Activated B cell treated with CpG ODN at 0.5 μM for 24 hours (primary cell): ENCODE results near the gene SPRR2B. TPM values are rescaled to one million over a fixed set of nuclear protein-coding genes. Genes with fewer than 3 reads are reported as not detected.
"Not testable (repeated sequence)": the region's sequence is repeated elsewhere in the genome, so short reads cannot be mapped to it uniquely, and the experiment has no call there.

Experiments used
- ATAC-seq: fragments of 200-7000 bp; cut with Tn5 transposase; one replicate; pipeline ENCODE4 v1.10.0; 2021; ENCODE audit warnings: low read depth, mild to moderate bottlenecking, moderate library complexity
- CTCF ChIA-PET: fragments of 350-600 bp; sonication (Branson Sonifier 250); formaldehyde crosslinking; loops from one replicate; lab custom pipeline; 2021; ENCODE audit warnings: antibody characterized with exemption; lab: Charles Lee
- POLR2A ChIA-PET: fragments of 350-600 bp; sonication (Branson Sonifier 250); formaldehyde crosslinking; loops from one replicate; lab custom pipeline; 2021; ENCODE audit warnings: antibody characterized with exemption; lab: Charles Lee
- DNase-seq: peaks from one replicate; pipeline ENCODE4 v3.0.0; 2022
- H3K27ac Mint-ChIP-seq: one replicate; pipeline ENCODE4 v1.8.0; 2020; ENCODE audit warnings: mixed read lengths
- H3K27me3 Mint-ChIP-seq: one replicate; pipeline ENCODE4 v1.8.0; 2021; ENCODE audit warnings: mixed read lengths
- H3K36me3 Mint-ChIP-seq: one replicate; pipeline ENCODE4 v1.8.0; 2021; ENCODE audit warnings: low read depth, mixed read lengths
- H3K4me1 Mint-ChIP-seq: one replicate; pipeline ENCODE4 v1.8.0; 2021; ENCODE audit warnings: mixed read lengths
- H3K4me3 Mint-ChIP-seq: one replicate; pipeline ENCODE4 v1.8.0; 2020; ENCODE audit warnings: mild to moderate bottlenecking, mixed read lengths
- H3K9me3 Mint-ChIP-seq: one replicate; pipeline ENCODE4 v1.8.0; 2020; ENCODE audit warnings: mixed read lengths
- CTCF ChIP-seq: fragments of 200-600 bp; IDR thresholded peaks from one replicate; pipeline ENCODE4 v1.8.0; 2022; ENCODE audit warnings: antibody characterized with exemption, mild to moderate bottlenecking
- intact Hi-C: fragments of 100-400 bp; cut with micrococcal nuclease; formaldehyde crosslinking; loops from one replicate; pipeline ENCODE4 v1.15.1; 2024
- total RNA-seq: library from RNA; stranded (reverse); gene quantifications from 2 replicates; pipeline ENCODE4 v1.2.3, GENCODE V29; 2022

The SPRR2B gene
- total RNA-seq, 1 donor from 2014 or later = not detected

- peaks cover 34% of the 10 kb centered on the region for H3K27me3 Mint-ChIP-seq
- no peak for DNase-seq
- TF ChIP-seq CTCF = no peak
- intact Hi-C loops = no loop called here
- POLR2A ChIA-PET = no interaction called here
- H3K27ac Mint-ChIP-seq = no peak overlapping the region
- no peak for ATAC-seq
- H3K36me3 Mint-ChIP-seq = no peaks in the 10 kb centered on the region
- H3K4me1 Mint-ChIP-seq = peaks cover 6% of the 10 kb centered on the region
- peaks cover 2% of the 10 kb centered on the region for H3K9me3 Mint-ChIP-seq
- no peak overlapping the region for H3K4me3 Mint-ChIP-seq
- CTCF ChIA-PET = no interaction called here
Measured at GRCh38 chr1:153024413-153024812, 47.0 kb downstream of the SPRR2B start.

GRCh38 chr1:153023109-153023508 is 48.3 kb downstream of the SPRR2B start:
- DNase-seq (no peak), ATAC-seq (no peak)
- Mint-ChIP-seq H3K4me3 (no peak overlapping the region), H3K27me3 (peaks cover 37% of the 10 kb centered on the region), H3K9me3 (no peaks in the 10 kb centered on the region), H3K27ac (no peak overlapping the region), H3K36me3 (no peaks in the 10 kb centered on the region), H3K4me1 (peaks cover 6% of the 10 kb centered on the region)
- intact Hi-C loops = no loop called here
- ChIA-PET CTCF (no interaction called here), POLR2A (no interaction called here)
- no peak for TF ChIP-seq CTCF

- H3K4me3 Mint-ChIP-seq, H3K36me3 Mint-ChIP-seq, intact Hi-C loops, H3K9me3 Mint-ChIP-seq, H3K27ac Mint-ChIP-seq, H3K4me1 Mint-ChIP-seq, ATAC-seq, DNase-seq, POLR2A ChIA-PET, CTCF ChIA-PET: not testable (repeated sequence)
- H3K27me3 Mint-ChIP-seq = peaks cover 42% of the 10 kb centered on the region
Measured at GRCh38 chr1:153022340-153022739, 49.1 kb downstream of the SPRR2B start.

GRCh38 chr1:153021829-153022228 is 49.6 kb downstream of the SPRR2B start:
- H3K36me3 Mint-ChIP-seq, intact Hi-C loops, POLR2A ChIA-PET, H3K4me3 Mint-ChIP-seq, CTCF ChIA-PET, H3K4me1 Mint-ChIP-seq, H3K9me3 Mint-ChIP-seq, H3K27ac Mint-ChIP-seq, DNase-seq, ATAC-seq: not testable (repeated sequence)
- peaks cover 42% of the 10 kb centered on the region for H3K27me3 Mint-ChIP-seq

Other genes with a start within 250 kb of the SPRR2B start
- not detected in 2 replicates for gene LCE1A, start 244.1 kb downstream of the SPRR2B start, total RNA-seq
- not detected in 2 replicates for gene LCE6A, start 228.8 kb downstream of the SPRR2B start, total RNA-seq
- gene LCE7A, start 211.6 kb downstream of the SPRR2B start, total RNA-seq = not detected in 2 replicates
- gene SMCP, start 193.3 kb downstream of the SPRR2B start, total RNA-seq = not detected in 2 replicates
- not detected in 2 replicates for gene IVL, start 163.1 kb downstream of the SPRR2B start, total RNA-seq
- gene SPRR5, start 124.4 kb downstream of the SPRR2B start, total RNA-seq = not detected in 2 replicates
- gene SPRR4, start 101.0 kb downstream of the SPRR2B start, total RNA-seq = not detected in 2 replicates
- gene SPRR1A, start 87.5 kb downstream of the SPRR2B start, total RNA-seq = not detected in 2 replicates
- gene SPRR3, start 69.9 kb downstream of the SPRR2B start, total RNA-seq = not detected in 2 replicates
- gene SPRR1B, start 40.4 kb downstream of the SPRR2B start, total RNA-seq = not detected in 2 replicates
- not detected in 2 replicates for gene SPRR2D, start 30.5 kb downstream of the SPRR2B start, total RNA-seq
- gene SPRR2A, start 14.1 kb downstream of the SPRR2B start, total RNA-seq = not detected in 2 replicates
- not detected in 2 replicates for gene SPRR2E, start 22.9 kb upstream of the SPRR2B start, total RNA-seq
- gene SPRR2F, start 41.9 kb upstream of the SPRR2B start, total RNA-seq = not detected in 2 replicates
- gene SPRR2G, start 79.3 kb upstream of the SPRR2B start, total RNA-seq = not detected in 2 replicates
- gene LELP1, start 131.8 kb upstream of the SPRR2B start, total RNA-seq = not detected in 2 replicates
- gene PRR9, start 146.0 kb upstream of the SPRR2B start, total RNA-seq = not detected in 2 replicates
- 0.59 and 0.80 TPM in 2 replicates for gene LORICRIN, start 188.1 kb upstream of the SPRR2B start, total RNA-seq
- gene PGLYRP3, start 241.3 kb upstream of the SPRR2B start, total RNA-seq = not detected in 2 replicates